HL-60 (cell line): ENCODE data around the gene EGFL8.
"Not testable (repeated sequence)": the region's sequence is repeated elsewhere in the genome, so short reads cannot be mapped to it uniquely, and the experiment has no call there.

Experiments used
- DNase-seq, 2 experiments: peaks; one replicate each; pipeline ENCODE4 v3.0.0-alpha.2; 2010 to 2020; ENCODE audit warnings: low read depth in 1 of 2, low spot score in 1 of 2
- H3K27ac ChIP-seq: fragments of 250-450 bp; sonication (Bioruptor Pico); replicated peaks from 2 replicates; pipeline ENCODE4 v1.5.1; 2020; ENCODE audit warnings: mild to moderate bottlenecking, moderate library complexity
- H3K27me3 ChIP-seq: fragments of 250-450 bp; sonication (Bioruptor Pico); 2 replicates; pipeline ENCODE4 v1.5.1; 2021; ENCODE audit warnings: mild to moderate bottlenecking, moderate library complexity; ENCODE audit not compliant: insufficient read depth, poor library complexity, severe bottlenecking
- H3K4me3 ChIP-seq: replicated peaks from 2 replicates; pipeline ENCODE4 v1.5.1; 2011; ENCODE audit warnings: mild to moderate bottlenecking, control low read depth, low read length; ENCODE audit not compliant: insufficient read depth
- CTCF ChIP-seq: IDR thresholded peaks from one replicate; pipeline ENCODE4 v1.5.1; 2011; ENCODE audit warnings: low read length, control low read depth, inconsistent platforms; ENCODE audit not compliant: insufficient read depth
- GABPA ChIP-seq: IDR thresholded peaks from 2 replicates; pipeline ENCODE4 v1.6.1; 2012; ENCODE audit warnings: low read depth
- POLR2AphosphoS5 ChIP-seq: IDR thresholded peaks from 2 replicates; pipeline ENCODE4 v1.6.1; 2012; ENCODE audit warnings: low read depth
- REST ChIP-seq: IDR thresholded peaks from 2 replicates; pipeline ENCODE4 v1.6.1; 2012; ENCODE audit warnings: low read depth; ENCODE audit not compliant: insufficient replicate concordance
- SPI1 ChIP-seq: IDR thresholded peaks from 2 replicates; pipeline ENCODE4 v1.6.1; 2012; ENCODE audit warnings: low read depth, mild to moderate bottlenecking, borderline replicate concordance

The EGFL8 gene

GRCh38 chr6:32192608-32193039, 28.2 kb downstream of the EGFL8 start, which contains the start of gene GPSM3:
TSS of gene GPSM3 (minus strand) at chr6:32192643. CDS start at chr6:32192513, 130 bp downstream.
- no peak for TF ChIP-seq CTCF
- TF ChIP-seq SPI1 = peak; percentile 77; the same call in 1 of the 2 replicates
- peak; percentile 61 for TF ChIP-seq REST
- TF ChIP-seq GABPA = peak; percentile 83
- TF ChIP-seq POLR2AphosphoS5 = peak; percentile 83
- Histone ChIP-seq H3K4me3 (peak within 1 kb of the TSS; percentile 71), H3K27me3 (no peaks in the 10 kb centered on the region), H3K27ac (peak within 1 kb of the TSS; percentile 95)
- peak; percentile 88 to 90 for DNase-seq

- peak overlapping the region; percentile 95 for H3K27ac ChIP-seq
- DNase-seq, H3K27me3 ChIP-seq: not testable (repeated sequence)
- peak overlapping the region; percentile 71 for H3K4me3 ChIP-seq
These were observed 28.7 kb downstream of the EGFL8 start for GRCh38 chr6:32193096-32193495.

- peak overlapping the region; percentile 95; the same call in 1 of the 2 replicates for H3K27ac ChIP-seq
- DNase-seq = no peak
- no peaks in the 10 kb centered on the region for H3K27me3 ChIP-seq
- no peak overlapping the region for H3K4me3 ChIP-seq
- TF ChIP-seq POLR2AphosphoS5 (no peak), CTCF (no peak), SPI1 (no peak), REST (no peak)
These were observed 30.0 kb downstream of the EGFL8 start for GRCh38 chr6:32194388-32194787.

- peak in 1 of 2 experiments; percentile 65 for DNase-seq
- Histone ChIP-seq H3K4me3 (peak overlapping the region; percentile 35), H3K27ac (peak overlapping the region; percentile 68), H3K27me3 (no peaks in the 10 kb centered on the region)
- no peak; the same call in 1 of the 2 replicates for TF ChIP-seq POLR2AphosphoS5
- peak; percentile 41 for TF ChIP-seq CTCF
These were observed 30.6 kb downstream of the EGFL8 start for GRCh38 chr6:32194825-32195651.
